HEK293 (cell line): Measurements from ENCODE around the gene PGBD5.
A peak's percentile ranks its signal among the peaks of the same experiment; 100 is the strongest.

Experiments used
- CTCF ChIA-PET: fragments of 350-600 bp; formaldehyde crosslinking; extraction: SDS; loops from one replicate; lab custom pipeline; 2021; ENCODE audit warnings: antibody characterized with exemption; lab: Yijun Ruan, JAX
- POLR2A ChIA-PET: fragments of 300-600 bp; formaldehyde crosslinking; extraction: SDS; loops from one replicate; lab custom pipeline; 2020; ENCODE audit warnings: antibody characterized with exemption, inconsistent platforms; lab: Yijun Ruan, JAX
- H3K27ac ChIP-seq: fragments of 200-500 bp; sonication (Bioruptor generic); 2 replicates; pipeline ENCODE4 v1.5.1; 2014; ENCODE audit warnings: low read depth, low read length, control low read depth, inconsistent platforms; ENCODE audit errors: extremely low read depth
- H3K36me3 ChIP-seq, 2 experiments: fragments of 200-500 bp in 1 of 2; sonication (Bioruptor generic) in 1 of 2; 1 replicate in 1 of 2; 2 replicates in 1 of 2; pipeline ENCODE4 v1.5.1; 2014 to 2017; ENCODE audit warnings: inconsistent platforms in 2 of 2, low read length in 2 of 2; ENCODE audit not compliant: control insufficient read depth in 2 of 2, insufficient read depth in 1 of 2
- H3K4me1 ChIP-seq: fragments of 200-500 bp; sonication (Bioruptor generic); 2 replicates; pipeline ENCODE4 v1.5.1; 2014; ENCODE audit warnings: mild to moderate bottlenecking, low read length, inconsistent platforms; ENCODE audit not compliant: control insufficient read depth, insufficient read depth
- H3K4me3 ChIP-seq: 2 replicates; pipeline ENCODE4 v1.5.1; 2011; ENCODE audit warnings: low read depth, mild to moderate bottlenecking, control low read depth, low read length, moderate library complexity
- H3K9me3 ChIP-seq: fragments of 200-500 bp; sonication (Bioruptor generic); 2 replicates; pipeline ENCODE4 v1.5.1; 2014; ENCODE audit warnings: low read depth, low read length, inconsistent platforms; ENCODE audit not compliant: control insufficient read depth, insufficient read depth
- MZF1 ChIP-seq: fragments of 450-650 bp; formaldehyde crosslinking; IDR thresholded peaks from 2 replicates; pipeline ENCODE4 v1.5.1; 2017; ENCODE audit warnings: missing biosample characterization, missing genetic modification characterization, borderline replicate concordance
- TRIM28 ChIP-seq: IDR thresholded peaks from 2 replicates; pipeline ENCODE4 v1.6.1; 2011; ENCODE audit warnings: low read length, control low read depth, borderline replicate concordance
- ZNF335 ChIP-seq: fragments of 450-650 bp; formaldehyde crosslinking; conservative IDR thresholded peaks from 2 replicates; pipeline ENCODE4 v1.5.1; 2016; ENCODE audit warnings: missing biosample characterization, missing genetic modification characterization
- ZNF510 ChIP-seq: fragments of 450-650 bp; formaldehyde crosslinking; IDR thresholded peaks from 2 replicates; pipeline ENCODE4 v1.5.1; 2018; ENCODE audit warnings: mild to moderate bottlenecking, missing genetic modification characterization, missing biosample characterization; ENCODE audit not compliant: insufficient replicate concordance
- ZNF623 ChIP-seq: fragments of 450-650 bp; formaldehyde crosslinking; IDR thresholded peaks from 2 replicates; pipeline ENCODE4 v1.5.1; 2016; ENCODE audit warnings: missing biosample characterization, missing genetic modification characterization
- ZNF664 ChIP-seq: fragments of 450-650 bp; formaldehyde crosslinking; IDR thresholded peaks from 2 replicates; pipeline ENCODE4 v1.5.1; 2016; ENCODE audit warnings: missing biosample characterization, missing genetic modification characterization
- TF ChIP-seq, protein P1 (sequence below): fragments of 450-650 bp; formaldehyde crosslinking; IDR thresholded peaks from 2 replicates; pipeline ENCODE4 v1.5.1; 2016; ENCODE audit warnings: missing biosample characterization, missing genetic modification characterization
- TF ChIP-seq, protein P2 (sequence below): fragments of 450-650 bp; formaldehyde crosslinking; IDR thresholded peaks from 2 replicates; pipeline ENCODE4 v1.5.1; 2016; ENCODE audit warnings: missing biosample characterization, missing genetic modification characterization
- TF ChIP-seq, protein P3 (sequence below): fragments of 450-650 bp; formaldehyde crosslinking; IDR thresholded peaks from 2 replicates; pipeline ENCODE4 v1.5.1; 2016; ENCODE audit warnings: missing biosample characterization, missing genetic modification characterization
- TF ChIP-seq, protein P4 (sequence below): fragments of 450-650 bp; formaldehyde crosslinking; IDR thresholded peaks from 2 replicates; pipeline ENCODE4 v1.5.1; 2016; ENCODE audit warnings: missing biosample characterization, missing genetic modification characterization

The PGBD5 gene

DNA sequence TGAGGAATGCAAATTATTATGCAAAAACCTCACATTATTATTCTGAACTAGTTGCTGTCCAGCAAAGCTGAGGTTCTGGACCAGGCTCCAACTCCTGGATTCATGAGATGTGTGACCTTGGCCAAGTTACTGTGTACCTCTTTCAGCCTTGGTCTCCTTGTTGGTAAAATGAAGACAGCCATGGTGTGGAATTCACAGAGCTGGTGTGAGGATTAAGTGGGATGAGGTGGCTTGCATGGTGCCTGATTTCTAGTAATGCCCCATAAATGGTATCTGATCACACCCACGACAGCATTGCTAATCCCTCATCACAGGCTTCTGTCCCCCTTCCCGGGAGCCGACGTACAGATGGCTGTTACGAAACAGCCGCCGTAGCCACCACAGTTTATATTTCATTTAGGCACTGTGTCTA lies 59.6 kb downstream of the PGBD5 start:
- no peaks in the 10 kb centered on the region for H3K9me3 ChIP-seq
- CTCF ChIA-PET = no interaction called here
- no peaks in the 10 kb centered on the region for H3K4me1 ChIP-seq
- H3K4me3 ChIP-seq = no peak overlapping the region
- POLR2A ChIA-PET = no interaction called here
- H3K27ac ChIP-seq = no peak overlapping the region
- TF ChIP-seq, protein P1, sequence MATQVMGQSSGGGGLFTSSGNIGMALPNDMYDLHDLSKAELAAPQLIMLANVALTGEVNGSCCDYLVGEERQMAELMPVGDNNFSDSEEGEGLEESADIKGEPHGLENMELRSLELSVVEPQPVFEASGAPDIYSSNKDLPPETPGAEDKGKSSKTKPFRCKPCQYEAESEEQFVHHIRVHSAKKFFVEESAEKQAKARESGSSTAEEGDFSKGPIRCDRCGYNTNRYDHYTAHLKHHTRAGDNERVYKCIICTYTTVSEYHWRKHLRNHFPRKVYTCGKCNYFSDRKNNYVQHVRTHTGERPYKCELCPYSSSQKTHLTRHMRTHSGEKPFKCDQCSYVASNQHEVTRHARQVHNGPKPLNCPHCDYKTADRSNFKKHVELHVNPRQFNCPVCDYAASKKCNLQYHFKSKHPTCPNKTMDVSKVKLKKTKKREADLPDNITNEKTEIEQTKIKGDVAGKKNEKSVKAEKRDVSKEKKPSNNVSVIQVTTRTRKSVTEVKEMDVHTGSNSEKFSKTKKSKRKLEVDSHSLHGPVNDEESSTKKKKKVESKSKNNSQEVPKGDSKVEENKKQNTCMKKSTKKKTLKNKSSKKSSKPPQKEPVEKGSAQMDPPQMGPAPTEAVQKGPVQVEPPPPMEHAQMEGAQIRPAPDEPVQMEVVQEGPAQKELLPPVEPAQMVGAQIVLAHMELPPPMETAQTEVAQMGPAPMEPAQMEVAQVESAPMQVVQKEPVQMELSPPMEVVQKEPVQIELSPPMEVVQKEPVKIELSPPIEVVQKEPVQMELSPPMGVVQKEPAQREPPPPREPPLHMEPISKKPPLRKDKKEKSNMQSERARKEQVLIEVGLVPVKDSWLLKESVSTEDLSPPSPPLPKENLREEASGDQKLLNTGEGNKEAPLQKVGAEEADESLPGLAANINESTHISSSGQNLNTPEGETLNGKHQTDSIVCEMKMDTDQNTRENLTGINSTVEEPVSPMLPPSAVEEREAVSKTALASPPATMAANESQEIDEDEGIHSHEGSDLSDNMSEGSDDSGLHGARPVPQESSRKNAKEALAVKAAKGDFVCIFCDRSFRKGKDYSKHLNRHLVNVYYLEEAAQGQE (tag by site-specific recombination) = peak; percentile 82
- TF ChIP-seq ZNF335 (tag by site-specific recombination) (peak; percentile 48), ZNF510 (tag by site-specific recombination) (no peak)
- no peaks in the 10 kb centered on the region for H3K36me3 ChIP-seq

DNA sequence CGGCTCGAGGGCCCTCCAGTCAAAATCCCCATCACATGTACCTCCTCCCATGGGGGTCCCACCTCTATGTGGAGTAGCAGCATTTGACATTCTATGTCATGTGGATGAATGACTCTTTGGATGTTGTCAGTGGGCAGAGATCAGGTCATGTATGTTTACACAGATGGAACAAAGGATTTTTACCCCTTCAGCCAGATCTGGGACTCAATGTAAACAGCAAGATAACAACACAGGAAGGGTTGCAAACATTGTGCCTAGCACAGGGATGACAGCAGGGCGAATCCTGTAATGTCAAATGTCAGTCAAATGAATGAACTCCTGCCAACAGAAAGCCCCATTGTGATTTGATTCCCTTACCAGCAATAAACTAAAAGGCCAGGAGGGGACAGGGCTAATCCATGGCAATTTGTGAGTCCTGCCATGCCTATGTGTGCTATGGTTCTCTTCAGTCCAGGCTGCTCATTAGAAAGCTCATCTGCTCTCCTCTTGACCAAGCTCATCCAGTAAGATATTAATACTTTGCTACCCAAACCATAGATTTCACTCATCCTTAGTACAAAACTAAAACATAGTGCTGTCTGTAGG lies 60.3 kb downstream of the PGBD5 start:
- ChIA-PET CTCF (interaction anchor here (1.1 kb wide), 1 partner anchor 17 kb away, joined by 3 read pairs; no protein-coding TSS in a partner anchor), POLR2A (no interaction called here)
- no peaks in the 10 kb centered on the region for H3K4me1 ChIP-seq
- no peaks in the 10 kb centered on the region for H3K36me3 ChIP-seq
- H3K9me3 ChIP-seq = no peaks in the 10 kb centered on the region
- H3K27ac ChIP-seq = no peak overlapping the region
- no peak for TF ChIP-seq MZF1
- TF ChIP-seq, protein P2, sequence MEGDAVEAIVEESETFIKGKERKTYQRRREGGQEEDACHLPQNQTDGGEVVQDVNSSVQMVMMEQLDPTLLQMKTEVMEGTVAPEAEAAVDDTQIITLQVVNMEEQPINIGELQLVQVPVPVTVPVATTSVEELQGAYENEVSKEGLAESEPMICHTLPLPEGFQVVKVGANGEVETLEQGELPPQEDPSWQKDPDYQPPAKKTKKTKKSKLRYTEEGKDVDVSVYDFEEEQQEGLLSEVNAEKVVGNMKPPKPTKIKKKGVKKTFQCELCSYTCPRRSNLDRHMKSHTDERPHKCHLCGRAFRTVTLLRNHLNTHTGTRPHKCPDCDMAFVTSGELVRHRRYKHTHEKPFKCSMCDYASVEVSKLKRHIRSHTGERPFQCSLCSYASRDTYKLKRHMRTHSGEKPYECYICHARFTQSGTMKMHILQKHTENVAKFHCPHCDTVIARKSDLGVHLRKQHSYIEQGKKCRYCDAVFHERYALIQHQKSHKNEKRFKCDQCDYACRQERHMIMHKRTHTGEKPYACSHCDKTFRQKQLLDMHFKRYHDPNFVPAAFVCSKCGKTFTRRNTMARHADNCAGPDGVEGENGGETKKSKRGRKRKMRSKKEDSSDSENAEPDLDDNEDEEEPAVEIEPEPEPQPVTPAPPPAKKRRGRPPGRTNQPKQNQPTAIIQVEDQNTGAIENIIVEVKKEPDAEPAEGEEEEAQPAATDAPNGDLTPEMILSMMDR (tag by site-specific recombination) = 0 out of 2 replicates have a peak, but pooled peaks have one; percentile 24
- no peak overlapping the region for H3K4me3 ChIP-seq

DNA sequence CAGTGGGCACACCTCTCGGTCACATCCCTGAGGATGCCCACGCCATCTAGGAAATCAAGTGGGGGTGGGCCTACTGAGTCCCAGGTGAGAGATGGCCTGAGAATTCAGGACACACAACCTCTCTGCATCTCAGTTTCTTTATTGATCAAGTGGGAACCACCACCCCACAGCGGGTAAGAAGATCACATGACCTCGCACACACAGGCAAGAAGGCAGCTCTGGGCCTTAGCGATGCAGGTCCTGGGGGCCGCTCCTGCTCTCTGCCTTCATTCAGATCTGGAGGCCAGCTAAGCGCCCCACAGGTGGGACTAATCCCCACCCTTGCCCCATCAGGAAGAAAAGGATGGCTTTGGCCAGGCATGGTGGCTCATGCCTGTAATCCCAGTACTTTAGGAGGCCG lies 63.2 kb downstream of the PGBD5 start:
- H3K9me3 ChIP-seq = no peaks in the 10 kb centered on the region
- ChIA-PET POLR2A (no interaction called here), CTCF (no interaction called here)
- TF ChIP-seq, protein P3, sequence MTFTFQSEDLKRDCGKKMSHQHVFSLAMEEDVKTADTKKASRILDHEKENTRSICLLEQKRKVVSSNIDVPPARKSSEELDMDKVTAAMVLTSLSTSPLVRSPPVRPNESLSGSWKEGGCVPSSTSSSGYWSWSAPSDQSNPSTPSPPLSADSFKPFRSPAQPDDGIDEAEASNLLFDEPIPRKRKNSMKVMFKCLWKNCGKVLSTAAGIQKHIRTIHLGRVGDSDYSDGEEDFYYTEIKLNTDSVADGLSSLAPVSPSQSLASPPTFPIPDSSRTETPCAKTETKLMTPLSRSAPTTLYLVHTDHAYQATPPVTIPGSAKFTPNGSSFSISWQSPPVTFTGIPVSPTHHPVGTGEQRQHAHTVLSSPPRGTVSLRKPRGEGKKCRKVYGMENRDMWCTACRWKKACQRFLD (tag by site-specific recombination) = no peak
- no peak for TF ChIP-seq TRIM28
- TF ChIP-seq ZNF664 (tag by site-specific recombination) = no peak
- no peaks in the 10 kb centered on the region for H3K36me3 ChIP-seq
- H3K4me1 ChIP-seq = no peaks in the 10 kb centered on the region
- H3K4me3 ChIP-seq = no peak overlapping the region
- H3K27ac ChIP-seq = no peak overlapping the region

DNA sequence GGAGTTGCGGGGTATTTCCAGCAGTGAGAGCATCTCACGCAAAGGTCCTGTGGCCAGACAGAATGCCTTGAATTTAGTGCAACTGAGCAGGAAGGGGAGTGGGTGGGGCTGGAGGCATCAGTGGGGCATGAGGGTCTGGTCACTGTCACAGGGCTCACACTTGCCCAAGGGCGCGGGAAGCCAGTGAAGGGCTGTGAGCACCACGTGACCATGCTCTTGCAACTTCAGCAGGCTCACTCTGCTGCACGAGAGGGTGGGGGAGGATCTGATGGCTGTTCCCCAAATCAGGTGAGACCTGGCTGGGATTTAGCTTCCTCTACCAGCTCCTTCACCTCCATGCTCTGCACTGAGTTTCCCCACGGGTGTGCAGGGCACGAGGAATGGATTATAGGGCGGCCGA lies 64.2 kb downstream of the PGBD5 start:
- ChIA-PET POLR2A (no interaction called here), CTCF (no interaction called here)
- no peaks in the 10 kb centered on the region for H3K9me3 ChIP-seq
- no peaks in the 10 kb centered on the region for H3K36me3 ChIP-seq
- H3K4me3 ChIP-seq = no peak overlapping the region
- no peak overlapping the region for H3K27ac ChIP-seq
- peak; percentile 28; the same call in 1 of the 2 replicates for TF ChIP-seq ZNF623 (tag by site-specific recombination)
- TF ChIP-seq, protein P4, sequence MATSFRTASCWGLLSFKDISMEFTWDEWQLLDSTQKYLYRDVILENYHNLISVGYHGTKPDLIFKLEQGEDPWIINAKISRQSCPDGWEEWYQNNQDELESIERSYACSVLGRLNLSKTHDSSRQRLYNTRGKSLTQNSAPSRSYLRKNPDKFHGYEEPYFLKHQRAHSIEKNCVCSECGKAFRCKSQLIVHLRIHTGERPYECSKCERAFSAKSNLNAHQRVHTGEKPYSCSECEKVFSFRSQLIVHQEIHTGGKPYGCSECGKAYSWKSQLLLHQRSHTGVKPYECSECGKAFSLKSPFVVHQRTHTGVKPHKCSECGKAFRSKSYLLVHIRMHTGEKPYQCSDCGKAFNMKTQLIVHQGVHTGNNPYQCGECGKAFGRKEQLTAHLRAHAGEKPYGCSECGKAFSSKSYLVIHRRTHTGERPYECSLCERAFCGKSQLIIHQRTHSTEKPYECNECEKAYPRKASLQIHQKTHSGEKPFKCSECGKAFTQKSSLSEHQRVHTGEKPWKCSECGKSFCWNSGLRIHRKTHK (tag by site-specific recombination) = no peak
- H3K4me1 ChIP-seq = no peaks in the 10 kb centered on the region
